Muscle layer of duodenum (tissue), 2 donors: Measurements from ENCODE around the gene ZNF79.

Experiments used
- H3K27ac ChIP-seq: one replicate; pipeline ENCODE4 v1.7.0; 2013; ENCODE audit warnings: mild to moderate bottlenecking, low read length
- H3K27me3 ChIP-seq: one replicate; pipeline ENCODE4 v1.7.0; 2013; ENCODE audit warnings: low read depth, mild to moderate bottlenecking, control low read depth, low read length
- H3K36me3 ChIP-seq, 2 donors: one replicate each; pipeline ENCODE4 v1.7.0; 2013; ENCODE audit warnings: low read length in 2 of 2, control low read depth in 1 of 2, mild to moderate bottlenecking in 1 of 2; ENCODE audit not compliant: insufficient read depth in 2 of 2, control insufficient read depth in 1 of 2
- H3K4me1 ChIP-seq, 2 donors: one replicate each; pipeline ENCODE4 v1.7.0; 2013; ENCODE audit warnings: low read length in 2 of 2, mild to moderate bottlenecking in 2 of 2, control low read depth in 1 of 2, moderate library complexity in 1 of 2; ENCODE audit not compliant: insufficient read depth in 2 of 2, control insufficient read depth in 1 of 2
- H3K4me3 ChIP-seq, 2 donors: one replicate each; pipeline ENCODE4 v1.7.0; 2013; ENCODE audit warnings: low read length in 2 of 2, low read depth in 1 of 2, mild to moderate bottlenecking in 1 of 2
- H3K9me3 ChIP-seq, 2 donors: one replicate each; pipeline ENCODE4 v1.7.0; 2013; ENCODE audit warnings: low read length in 2 of 2, control low read depth in 1 of 2, mild to moderate bottlenecking in 1 of 2; ENCODE audit not compliant: control insufficient read depth in 1 of 2
- donor health status: healthy.

Gene ZNF79

GRCh38 chr9:127430415-127430814, 6.2 kb downstream of the ZNF79 start:
- Histone ChIP-seq H3K4me1 (peaks cover 0 to 12% of the 10 kb centered on the region in 2 donors), H3K9me3 (no peaks in the 10 kb centered on the region), H3K27ac (no peak overlapping the region), H3K36me3 (peaks cover 42 to 48% of the 10 kb centered on the region in 2 donors), H3K4me3 (no peak overlapping the region), H3K27me3 (no peaks in the 10 kb centered on the region)

- no peak overlapping the region for H3K27ac ChIP-seq
- no peaks in the 10 kb centered on the region for H3K27me3 ChIP-seq
- H3K4me3 ChIP-seq: no peak overlapping the region
- no peaks in the 10 kb centered on the region for H3K4me1 ChIP-seq
- H3K36me3 ChIP-seq: peaks cover 78 to 83% of the 10 kb centered on the region in 2 donors
- H3K9me3 ChIP-seq: no peaks in the 10 kb centered on the region
Measured at GRCh38 chr9:127437497-127438264, 13.5 kb downstream of the ZNF79 start.

- no peak overlapping the region for H3K27ac ChIP-seq
- H3K4me3 ChIP-seq: no peak overlapping the region
- H3K9me3 ChIP-seq: no peaks in the 10 kb centered on the region
- no peaks in the 10 kb centered on the region for H3K4me1 ChIP-seq
- peaks cover 73 to 83% of the 10 kb centered on the region in 2 donors for H3K36me3 ChIP-seq
- no peaks in the 10 kb centered on the region for H3K27me3 ChIP-seq
Measured at GRCh38 chr9:127438394-127438793, 14.2 kb downstream of the ZNF79 start.

GRCh38 chr9:127444283-127444920, 20.2 kb downstream of the ZNF79 start:
- peaks cover 70 to 82% of the 10 kb centered on the region in 2 donors for H3K36me3 ChIP-seq
- peaks cover 2 to 7% of the 10 kb centered on the region in 2 donors for H3K4me1 ChIP-seq
- H3K4me3 ChIP-seq: no peak overlapping the region
- no peaks in the 10 kb centered on the region for H3K9me3 ChIP-seq
- no peak overlapping the region for H3K27ac ChIP-seq
- H3K27me3 ChIP-seq: no peaks in the 10 kb centered on the region

GRCh38 chr9:127444921-127445850, 21.0 kb downstream of the ZNF79 start:
- H3K27ac ChIP-seq: no peak overlapping the region
- peaks cover 68 to 85% of the 10 kb centered on the region in 2 donors for H3K36me3 ChIP-seq
- H3K9me3 ChIP-seq: no peaks in the 10 kb centered on the region
- no peak overlapping the region for H3K4me3 ChIP-seq
- peaks cover 9 to 15% of the 10 kb centered on the region in 2 donors for H3K4me1 ChIP-seq
- no peaks in the 10 kb centered on the region for H3K27me3 ChIP-seq

- Histone ChIP-seq H3K27ac (no peak overlapping the region), H3K27me3 (no peaks in the 10 kb centered on the region), H3K4me3 (no peak overlapping the region), H3K36me3 (peaks cover 59 to 76% of the 10 kb centered on the region in 2 donors), H3K4me1 (peaks cover 9 to 17% of the 10 kb centered on the region in 2 donors), H3K9me3 (no peaks in the 10 kb centered on the region)
Measured at GRCh38 chr9:127445851-127446712, 21.9 kb downstream of the ZNF79 start.

- H3K4me1 ChIP-seq: peaks cover 9 to 17% of the 10 kb centered on the region in 2 donors
- H3K4me3 ChIP-seq: no peak overlapping the region
- peaks cover 56 to 73% of the 10 kb centered on the region in 2 donors for H3K36me3 ChIP-seq
- no peaks in the 10 kb centered on the region for H3K9me3 ChIP-seq
- no peak overlapping the region for H3K27ac ChIP-seq
- H3K27me3 ChIP-seq: no peaks in the 10 kb centered on the region
Measured at GRCh38 chr9:127446713-127447415, 22.7 kb downstream of the ZNF79 start.

GRCh38 chr9:127447416-127448111, 23.4 kb downstream of the ZNF79 start:
- H3K9me3 ChIP-seq: no peaks in the 10 kb centered on the region
- H3K4me1 ChIP-seq: peaks cover 15 to 21% of the 10 kb centered on the region in 2 donors
- H3K27me3 ChIP-seq: no peaks in the 10 kb centered on the region
- H3K36me3 ChIP-seq: peaks cover 56 to 69% of the 10 kb centered on the region in 2 donors
- no peak overlapping the region for H3K4me3 ChIP-seq
- no peak overlapping the region for H3K27ac ChIP-seq

GRCh38 chr9:127448112-127448805, 24.1 kb downstream of the ZNF79 start:
- Histone ChIP-seq H3K4me1 (peaks cover 17 to 27% of the 10 kb centered on the region in 2 donors), H3K27ac (no peak overlapping the region), H3K27me3 (no peaks in the 10 kb centered on the region), H3K9me3 (no peaks in the 10 kb centered on the region), H3K4me3 (no peak overlapping the region), H3K36me3 (peaks cover 56 to 63% of the 10 kb centered on the region in 2 donors)
